GM21526 (cell line): ENCODE data around the gene PAN3.
"Not testable (repeated sequence)": the region's sequence is repeated elsewhere in the genome, so short reads cannot be mapped to it uniquely, and the experiment has no call there.

Experiments
- ATAC-seq: cut with Tn5 transposase; IDR thresholded peaks from one replicate; pipeline ENCODE4 v1.9.1; 2021; ENCODE audit warnings: moderate library complexity; ENCODE audit not compliant: unreplicated experiment, low FRiP score

PAN3 gene, protein sequence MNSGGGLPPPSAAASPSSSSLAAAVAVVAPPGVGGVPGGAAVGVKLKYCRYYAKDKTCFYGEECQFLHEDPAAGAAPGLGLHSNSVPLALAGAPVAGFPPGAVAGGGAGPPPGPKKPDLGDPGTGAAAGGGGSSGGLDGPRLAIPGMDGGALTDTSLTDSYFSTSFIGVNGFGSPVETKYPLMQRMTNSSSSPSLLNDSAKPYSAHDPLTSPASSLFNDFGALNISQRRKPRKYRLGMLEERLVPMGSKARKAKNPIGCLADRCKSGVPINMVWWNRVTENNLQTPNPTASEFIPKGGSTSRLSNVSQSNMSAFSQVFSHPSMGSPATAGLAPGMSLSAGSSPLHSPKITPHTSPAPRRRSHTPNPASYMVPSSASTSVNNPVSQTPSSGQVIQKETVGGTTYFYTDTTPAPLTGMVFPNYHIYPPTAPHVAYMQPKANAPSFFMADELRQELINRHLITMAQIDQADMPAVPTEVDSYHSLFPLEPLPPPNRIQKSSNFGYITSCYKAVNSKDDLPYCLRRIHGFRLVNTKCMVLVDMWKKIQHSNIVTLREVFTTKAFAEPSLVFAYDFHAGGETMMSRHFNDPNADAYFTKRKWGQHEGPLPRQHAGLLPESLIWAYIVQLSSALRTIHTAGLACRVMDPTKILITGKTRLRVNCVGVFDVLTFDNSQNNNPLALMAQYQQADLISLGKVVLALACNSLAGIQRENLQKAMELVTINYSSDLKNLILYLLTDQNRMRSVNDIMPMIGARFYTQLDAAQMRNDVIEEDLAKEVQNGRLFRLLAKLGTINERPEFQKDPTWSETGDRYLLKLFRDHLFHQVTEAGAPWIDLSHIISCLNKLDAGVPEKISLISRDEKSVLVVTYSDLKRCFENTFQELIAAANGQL

GRCh38 chr13:28138012-28138755, at the start of gene PAN3:
Gene PAN3 (plus strand): TSS chr13:28138545. CDS start chr13:28138658, 113 bp downstream.
- peak; percentile 52 for ATAC-seq

- ATAC-seq: no peak
Measured at GRCh38 chr13:28089065-28089464, 49.3 kb upstream of the PAN3 start.

- ATAC-seq: no peak
Measured at GRCh38 chr13:28092431-28092830, 45.9 kb upstream of the PAN3 start.

- no peak for ATAC-seq
Measured at GRCh38 chr13:28093881-28094280, 44.5 kb upstream of the PAN3 start.

- ATAC-seq: no peak
Measured at GRCh38 chr13:28094306-28094705, 44.0 kb upstream of the PAN3 start.

- no peak for ATAC-seq
Measured at GRCh38 chr13:28097503-28097902, 40.8 kb upstream of the PAN3 start.

DNA sequence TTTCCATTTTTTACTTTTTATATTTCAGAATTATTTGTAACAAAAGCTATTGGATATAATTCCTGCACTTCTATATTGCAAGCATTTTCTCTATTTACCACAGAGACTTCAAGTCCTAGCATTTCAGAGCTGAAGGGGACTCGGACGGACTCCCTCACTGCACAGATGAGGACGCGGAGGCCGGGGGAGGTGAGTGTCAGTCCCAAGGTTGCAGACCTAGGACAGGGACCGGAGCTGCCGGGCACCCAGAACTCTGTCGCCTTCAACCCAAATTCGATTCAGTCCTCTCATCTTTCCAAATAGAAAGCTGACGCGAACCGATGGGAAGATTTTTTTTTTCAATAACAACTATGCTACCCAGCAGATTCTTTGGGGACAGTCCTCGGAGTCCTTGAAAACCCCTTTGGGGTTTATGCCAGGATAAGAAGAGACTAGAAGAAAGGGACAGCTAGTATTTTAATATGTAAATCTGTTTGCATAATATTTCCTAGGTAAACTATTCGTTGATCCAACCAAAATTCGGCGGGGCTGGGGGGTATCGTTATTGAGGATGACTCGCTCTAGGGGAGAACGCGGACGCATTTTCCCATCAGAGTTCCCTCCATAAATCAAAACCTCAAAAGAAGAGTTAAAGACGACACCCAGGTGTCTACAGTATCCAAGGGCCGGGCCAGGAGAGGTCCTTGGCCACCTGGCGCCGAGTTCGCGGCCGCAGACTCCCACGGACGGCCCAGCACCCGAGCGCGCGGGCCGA, 38.8 kb upstream of the PAN3 start:
- ATAC-seq: no peak

DNA sequence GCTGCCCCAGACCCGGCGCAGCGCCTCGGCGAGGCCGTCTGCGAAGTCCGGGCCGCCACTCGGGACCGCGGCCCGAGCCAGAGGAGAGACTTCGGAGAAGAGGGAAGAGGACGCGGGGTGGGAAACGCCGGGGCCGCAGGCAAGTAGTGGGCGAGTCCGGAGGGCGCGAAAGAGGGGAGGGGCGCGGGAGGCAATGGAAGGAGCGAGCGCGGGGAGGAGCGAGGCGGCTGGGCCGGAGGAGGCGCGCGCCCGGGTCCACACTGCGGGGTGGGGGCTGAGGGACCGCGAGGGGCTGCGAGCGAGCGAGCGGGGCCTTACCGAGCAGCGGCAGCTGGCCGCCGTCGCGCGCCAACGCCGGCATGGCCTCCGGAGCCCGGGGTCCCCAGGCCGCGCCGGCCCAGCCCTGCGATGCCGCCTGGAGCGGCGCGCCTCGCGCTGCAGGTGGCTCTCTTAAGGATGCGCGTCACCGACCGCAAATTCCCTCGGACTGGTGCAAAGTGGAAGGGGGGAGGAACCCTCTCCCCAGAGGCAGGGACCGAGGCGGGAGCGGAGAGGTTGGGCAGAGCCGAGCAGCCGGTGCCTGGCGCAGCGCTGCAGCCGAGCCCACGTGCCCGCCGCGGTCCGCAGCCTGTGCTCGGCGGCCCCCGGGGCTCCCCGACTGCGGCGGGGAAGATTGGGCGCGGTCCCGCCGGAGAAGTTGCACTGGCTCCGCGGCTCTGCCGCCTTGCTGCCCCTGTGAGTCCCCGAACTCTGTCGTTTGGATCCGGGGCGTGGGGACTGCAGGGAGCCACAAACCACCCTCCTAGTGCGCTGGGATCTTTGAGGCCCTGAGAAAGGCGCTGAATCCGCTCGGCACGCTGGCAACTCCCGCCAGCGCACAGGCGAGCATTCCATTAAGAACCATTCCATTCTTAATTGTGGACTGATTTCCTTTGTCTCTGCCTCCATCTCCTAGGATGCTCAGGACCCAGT, 37.9 kb upstream of the PAN3 start, which contains the start of gene FLT3:
Gene FLT3 (minus strand): TSS at position 427 of the 972 bp plus-strand sequence. CDS start 66 bp downstream, at position 361.
- no peak for ATAC-seq

GRCh38 chr13:28101886-28102285, 36.5 kb upstream of the PAN3 start:
- ATAC-seq: not testable (repeated sequence)

GRCh38 chr13:28106976-28107375, 31.4 kb upstream of the PAN3 start:
- no peak for ATAC-seq

- no peak for ATAC-seq
Measured at GRCh38 chr13:28110414-28110813, 27.9 kb upstream of the PAN3 start.

- ATAC-seq: no peak
Measured at GRCh38 chr13:28116736-28117135, 21.6 kb upstream of the PAN3 start.

- ATAC-seq: no peak
Measured at GRCh38 chr13:28117689-28118377, 20.5 kb upstream of the PAN3 start.

DNA sequence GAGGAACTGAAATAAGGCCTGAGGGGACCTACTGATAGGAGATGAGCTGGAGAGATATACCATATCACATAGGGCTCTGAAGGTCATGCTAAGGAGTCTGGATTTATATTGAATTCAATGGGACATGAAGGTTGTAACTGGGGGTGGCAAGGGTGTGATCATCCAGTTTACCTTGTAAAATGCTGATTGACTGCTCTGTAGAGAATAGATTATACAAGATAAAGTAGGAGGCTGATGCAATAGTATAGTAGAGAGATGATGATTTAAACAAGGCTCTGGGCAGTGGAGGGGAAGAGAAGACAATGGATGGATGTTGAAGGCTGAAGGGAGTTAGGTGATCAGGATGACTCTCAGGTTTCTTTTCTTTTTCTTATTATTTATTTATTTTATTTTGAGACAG, 18.0 kb upstream of the PAN3 start:
- no peak for ATAC-seq

DNA sequence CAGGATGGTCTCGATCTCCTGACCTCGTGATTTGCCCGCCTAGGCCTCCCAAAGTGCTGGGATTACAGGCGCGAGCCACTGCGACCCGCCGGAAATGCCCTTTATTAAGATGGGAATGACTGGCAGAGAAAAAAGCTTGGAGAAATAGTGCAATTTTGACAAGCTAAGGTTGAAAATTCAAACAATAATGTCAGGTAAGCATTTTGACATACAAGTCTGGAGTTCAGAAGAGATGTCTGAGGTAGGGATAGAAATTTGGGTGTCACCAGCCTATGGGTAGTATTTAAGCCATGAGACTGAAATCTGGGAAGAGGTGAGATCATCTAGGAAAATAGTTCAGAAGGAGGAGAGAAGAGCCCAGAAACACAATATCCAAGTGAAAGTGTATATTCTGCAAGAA, 17.1 kb upstream of the PAN3 start:
- ATAC-seq: no peak

DNA sequence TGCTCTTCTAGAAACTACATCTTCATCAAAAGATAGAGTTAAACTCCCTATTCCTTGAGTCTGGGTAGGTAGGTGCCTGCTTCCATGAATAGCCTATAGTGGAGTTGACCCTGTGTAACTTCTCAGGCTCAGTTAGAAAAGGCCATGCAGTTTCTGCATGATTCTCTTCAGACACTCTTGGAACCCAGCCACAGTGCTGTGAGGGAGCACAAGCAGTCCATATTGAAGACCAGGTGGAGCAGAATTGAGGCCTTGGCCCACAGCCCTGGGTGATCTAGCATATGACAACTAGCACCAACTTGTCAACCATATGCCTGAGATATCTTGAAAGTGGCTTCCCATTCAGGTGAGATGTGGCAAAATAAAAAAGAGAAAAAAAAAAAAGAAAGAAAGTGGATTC, 10.3 kb upstream of the PAN3 start:
- no peak for ATAC-seq

- no peak for ATAC-seq
Measured at GRCh38 chr13:28128926-28129325, 9.4 kb upstream of the PAN3 start.
